Effector memory CD4-positive, alpha-beta T cell (primary cell): ENCODE results near the gene PWP1.

Source experiments
- DNase-seq, 3 donors: peaks; one replicate each; pipeline ENCODE4 v3.0.0-alpha.2; 2020
- H3K27ac ChIP-seq: 2 replicates; pipeline ENCODE4 v1.7.0; 2013; ENCODE audit warnings: mild to moderate bottlenecking, low read length, moderate library complexity; ENCODE audit not compliant: insufficient read depth, poor library complexity, severe bottlenecking
- H3K27me3 ChIP-seq: replicated peaks from 2 replicates; pipeline ENCODE4 v1.7.0; 2013; ENCODE audit warnings: mild to moderate bottlenecking, low read length; ENCODE audit not compliant: insufficient read depth, control insufficient read depth, poor library complexity, severe bottlenecking
- H3K36me3 ChIP-seq: 2 replicates; pipeline ENCODE4 v1.7.0; 2013; ENCODE audit warnings: mild to moderate bottlenecking, low read length, moderate library complexity; ENCODE audit not compliant: control insufficient read depth, insufficient read depth
- H3K4me1 ChIP-seq: 2 replicates; pipeline ENCODE4 v1.7.0; 2013; ENCODE audit warnings: low read length, mild to moderate bottlenecking; ENCODE audit not compliant: control insufficient read depth, insufficient read depth, poor library complexity, severe bottlenecking
- H3K4me3 ChIP-seq: 2 replicates; pipeline ENCODE4 v1.7.0; 2013; ENCODE audit warnings: low read length, low read depth, mild to moderate bottlenecking; ENCODE audit not compliant: insufficient read depth, poor library complexity, severe bottlenecking
- H3K9me3 ChIP-seq: 2 replicates; pipeline ENCODE4 v1.7.0; 2013; ENCODE audit warnings: mild to moderate bottlenecking, low read length, moderate library complexity; ENCODE audit not compliant: control insufficient read depth
- total RNA-seq, 3 donors: gene quantifications; one replicate each; lab custom pipeline; 2026; lab: John Stamatoyannopoulos, UW

Gene PWP1
- 26.2 to 46.9 (median 39.9) reads per million in 3 donors for total RNA-seq

- H3K27ac ChIP-seq = peak within 1 kb of the TSS; percentile 78
These were observed at the start of gene PWP1 for GRCh38 chr12:107685360-107686248. Gene PWP1 (plus strand): TSS chr12:107685799. CDS start chr12:107685900, 101 bp downstream.

GRCh38 chr12:107641154-107641553 lies 44.4 kb upstream of the PWP1 start:
- Histone ChIP-seq H3K9me3 (no peaks in the 10 kb centered on the region), H3K36me3 (no peaks in the 10 kb centered on the region), H3K27ac (no peak overlapping the region), H3K4me3 (no peak overlapping the region), H3K27me3 (no peaks in the 10 kb centered on the region), H3K4me1 (no peaks in the 10 kb centered on the region)
- DNase-seq = no peak

More at GRCh38 chr12:107685360-107686248, at the start of gene PWP1:
- Histone ChIP-seq H3K4me3 (peak within 1 kb of the TSS; percentile 70), H3K27me3 (no peaks in the 10 kb centered on the region), H3K9me3 (no peaks in the 10 kb centered on the region), H3K36me3 (peaks cover 12% of the 10 kb centered on the region), H3K4me1 (peaks cover 12% of the 10 kb centered on the region)
- DNase-seq = peak; percentile 91 to 93 (median 92)

GRCh38 chr12:107642240-107642639 lies 43.4 kb upstream of the PWP1 start:
- H3K9me3 ChIP-seq = no peaks in the 10 kb centered on the region
- H3K27me3 ChIP-seq = no peaks in the 10 kb centered on the region
- H3K4me1 ChIP-seq = no peaks in the 10 kb centered on the region
- no peak overlapping the region for H3K4me3 ChIP-seq
- no peak for DNase-seq
- H3K27ac ChIP-seq = no peak overlapping the region
- no peaks in the 10 kb centered on the region for H3K36me3 ChIP-seq

- Histone ChIP-seq H3K27ac (no peak overlapping the region), H3K9me3 (no peaks in the 10 kb centered on the region), H3K4me1 (no peaks in the 10 kb centered on the region), H3K36me3 (no peaks in the 10 kb centered on the region), H3K4me3 (no peak overlapping the region), H3K27me3 (no peaks in the 10 kb centered on the region)
- DNase-seq = no peak
These were observed 39.8 kb upstream of the PWP1 start for GRCh38 chr12:107645630-107646333.

- H3K36me3 ChIP-seq = no peaks in the 10 kb centered on the region
- no peaks in the 10 kb centered on the region for H3K27me3 ChIP-seq
- no peak for DNase-seq
- no peaks in the 10 kb centered on the region for H3K4me1 ChIP-seq
- H3K4me3 ChIP-seq = no peak overlapping the region
- no peaks in the 10 kb centered on the region for H3K9me3 ChIP-seq
- no peak overlapping the region for H3K27ac ChIP-seq
These were observed 39.2 kb upstream of the PWP1 start for GRCh38 chr12:107646436-107646835.

- H3K27me3 ChIP-seq = no peaks in the 10 kb centered on the region
- H3K9me3 ChIP-seq = no peaks in the 10 kb centered on the region
- no peaks in the 10 kb centered on the region for H3K36me3 ChIP-seq
- H3K4me3 ChIP-seq = no peak overlapping the region
- no peaks in the 10 kb centered on the region for H3K4me1 ChIP-seq
- H3K27ac ChIP-seq = no peak overlapping the region
- no peak for DNase-seq
These were observed 35.9 kb upstream of the PWP1 start for GRCh38 chr12:107649661-107650061.

GRCh38 chr12:107650977-107651376 lies 34.6 kb upstream of the PWP1 start:
- H3K27ac ChIP-seq = no peak overlapping the region
- DNase-seq = no peak
- H3K4me3 ChIP-seq = no peak overlapping the region
- H3K9me3 ChIP-seq = no peaks in the 10 kb centered on the region
- H3K36me3 ChIP-seq = no peaks in the 10 kb centered on the region
- H3K4me1 ChIP-seq = no peaks in the 10 kb centered on the region
- no peaks in the 10 kb centered on the region for H3K27me3 ChIP-seq

GRCh38 chr12:107651571-107652449 lies 33.8 kb upstream of the PWP1 start:
- Histone ChIP-seq H3K4me1 (no peaks in the 10 kb centered on the region), H3K36me3 (no peaks in the 10 kb centered on the region), H3K9me3 (no peaks in the 10 kb centered on the region), H3K27ac (no peak overlapping the region), H3K27me3 (no peaks in the 10 kb centered on the region), H3K4me3 (no peak overlapping the region)
- DNase-seq = no peak

- Histone ChIP-seq H3K4me1 (no peaks in the 10 kb centered on the region), H3K36me3 (peaks cover 6% of the 10 kb centered on the region), H3K27me3 (no peaks in the 10 kb centered on the region), H3K4me3 (no peak overlapping the region), H3K9me3 (no peaks in the 10 kb centered on the region), H3K27ac (no peak overlapping the region)
- DNase-seq = no peak
These were observed 32.1 kb upstream of the PWP1 start for GRCh38 chr12:107653519-107653918.
